DOHH2 (cell line): ENCODE results near the gene LSM3.

ENCODE experiments used
- H3F3A ChIP-seq: fragments of 200-600 bp; sonication (generic), shearing (Covaris generic); 2 replicates; pipeline ENCODE4 v1.6.0; 2016; ENCODE audit warnings: antibody characterized with exemption, mild to moderate bottlenecking; ENCODE audit not compliant: control insufficient read depth, insufficient read depth
- H3K27ac ChIP-seq: fragments of 200-600 bp; sonication (generic); 2 replicates; pipeline ENCODE4 v1.5.1; 2014; ENCODE audit warnings: low read depth, mild to moderate bottlenecking, low read length, moderate library complexity
- H3K27me3 ChIP-seq: fragments of 200-600 bp; sonication (generic); 2 replicates; pipeline ENCODE4 v1.6.1; 2014; ENCODE audit warnings: mild to moderate bottlenecking, low read length, mixed read lengths; ENCODE audit not compliant: control insufficient read depth
- H3K36me3 ChIP-seq: fragments of 200-600 bp; sonication (generic); 2 replicates; pipeline ENCODE4 v1.6.1; 2014; ENCODE audit warnings: mild to moderate bottlenecking, low read length, moderate library complexity, mixed read lengths; ENCODE audit not compliant: control insufficient read depth
- H3K4me1 ChIP-seq: fragments of 200-600 bp; sonication (generic); 2 replicates; pipeline ENCODE4 v1.6.1; 2014; ENCODE audit warnings: mild to moderate bottlenecking, low read length, mixed read lengths; ENCODE audit not compliant: control insufficient read depth
- H3K4me2 ChIP-seq: fragments of 200-600 bp; sonication (generic); 2 replicates; pipeline ENCODE4 v1.6.0; 2014; ENCODE audit warnings: mild to moderate bottlenecking, low read length, moderate library complexity
- H3K4me3 ChIP-seq: fragments of 200-600 bp; sonication (generic); 2 replicates; pipeline ENCODE4 v1.5.1; 2014; ENCODE audit warnings: mild to moderate bottlenecking, low read length, mixed read lengths
- H3K79me2 ChIP-seq: fragments of 200-600 bp; sonication (generic); 2 replicates; pipeline ENCODE4 v1.6.1; 2014; ENCODE audit warnings: mild to moderate bottlenecking, low read length, mixed read lengths; ENCODE audit not compliant: control insufficient read depth
- H3K9me2 ChIP-seq: fragments of 200-600 bp; sonication (generic); replicated peaks from 2 replicates; pipeline ENCODE4 v1.6.1; 2014; ENCODE audit warnings: mild to moderate bottlenecking, low read length, mixed read lengths; ENCODE audit not compliant: control insufficient read depth
- H3K9me3 ChIP-seq: fragments of 200-600 bp; sonication (generic); 2 replicates; pipeline ENCODE4 v1.6.1; 2014; ENCODE audit warnings: antibody characterized with exemption, low read length, mixed read lengths; ENCODE audit not compliant: control insufficient read depth, insufficient read depth
- H4K20me1 ChIP-seq: fragments of 200-600 bp; sonication (generic); 2 replicates; pipeline ENCODE4 v1.6.0; 2014; ENCODE audit warnings: low read depth, mild to moderate bottlenecking, antibody characterized with exemption, low read length, moderate library complexity; ENCODE audit not compliant: control insufficient read depth, insufficient read depth
- EZH2phosphoT487 ChIP-seq: fragments of 200-600 bp; sonication (generic); IDR thresholded peaks from 2 replicates; pipeline ENCODE4 v1.6.1; 2017; ENCODE audit warnings: borderline replicate concordance, mild to moderate bottlenecking, antibody characterized with exemption, low read length, moderate library complexity, mixed read lengths
- TF ChIP-seq, protein P1 (sequence below): fragments of 200-600 bp; sonication (generic); IDR thresholded peaks from one replicate; pipeline ENCODE4 v1.5.1; 2014; ENCODE audit warnings: antibody characterized with exemption, mild to moderate bottlenecking, low read depth, low read length; ENCODE audit not compliant: poor library complexity, severe bottlenecking

LSM3 gene

DNA sequence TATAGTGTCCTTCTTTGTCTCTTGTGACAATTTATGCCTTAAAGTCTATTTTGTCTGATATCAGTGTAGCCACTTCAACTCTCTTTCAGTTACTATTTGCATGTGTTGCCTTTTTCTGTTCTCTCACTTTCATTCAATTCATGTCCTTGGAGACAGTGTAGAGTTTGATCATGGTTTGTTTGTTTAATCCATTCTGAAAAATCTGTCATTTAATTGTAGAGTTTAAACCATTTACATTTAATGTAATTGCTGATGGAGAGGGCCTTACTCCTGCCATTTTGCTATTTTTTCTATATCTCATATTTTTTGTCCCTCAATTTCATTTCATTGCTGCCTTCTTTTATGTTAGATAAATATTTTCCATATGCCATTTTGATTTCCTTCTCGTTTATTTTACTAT, 42.3 kb downstream of the LSM3 start:
- TF ChIP-seq, protein P1, sequence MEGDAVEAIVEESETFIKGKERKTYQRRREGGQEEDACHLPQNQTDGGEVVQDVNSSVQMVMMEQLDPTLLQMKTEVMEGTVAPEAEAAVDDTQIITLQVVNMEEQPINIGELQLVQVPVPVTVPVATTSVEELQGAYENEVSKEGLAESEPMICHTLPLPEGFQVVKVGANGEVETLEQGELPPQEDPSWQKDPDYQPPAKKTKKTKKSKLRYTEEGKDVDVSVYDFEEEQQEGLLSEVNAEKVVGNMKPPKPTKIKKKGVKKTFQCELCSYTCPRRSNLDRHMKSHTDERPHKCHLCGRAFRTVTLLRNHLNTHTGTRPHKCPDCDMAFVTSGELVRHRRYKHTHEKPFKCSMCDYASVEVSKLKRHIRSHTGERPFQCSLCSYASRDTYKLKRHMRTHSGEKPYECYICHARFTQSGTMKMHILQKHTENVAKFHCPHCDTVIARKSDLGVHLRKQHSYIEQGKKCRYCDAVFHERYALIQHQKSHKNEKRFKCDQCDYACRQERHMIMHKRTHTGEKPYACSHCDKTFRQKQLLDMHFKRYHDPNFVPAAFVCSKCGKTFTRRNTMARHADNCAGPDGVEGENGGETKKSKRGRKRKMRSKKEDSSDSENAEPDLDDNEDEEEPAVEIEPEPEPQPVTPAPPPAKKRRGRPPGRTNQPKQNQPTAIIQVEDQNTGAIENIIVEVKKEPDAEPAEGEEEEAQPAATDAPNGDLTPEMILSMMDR: no peak
- no peak for TF ChIP-seq EZH2phosphoT487
- Histone ChIP-seq H3K79me2 (no peaks in the 10 kb centered on the region), H3K4me1 (peaks cover 44% of the 10 kb centered on the region), H3K27ac (no peak overlapping the region), H3K4me2 (no peak overlapping the region), H3K9me2 (no peaks in the 10 kb centered on the region), H3K4me3 (no peak overlapping the region), H4K20me1 (no peaks in the 10 kb centered on the region), H3K27me3 (no peaks in the 10 kb centered on the region), H3K36me3 (no peaks in the 10 kb centered on the region), H3K9me3 (peaks cover 17% of the 10 kb centered on the region; the same call in 1 of the 2 replicates), H3F3A (peaks cover 35% of the 10 kb centered on the region)

GRCh38 chr3:14221902-14222301, 43.3 kb downstream of the LSM3 start:
- Histone ChIP-seq H4K20me1 (no peaks in the 10 kb centered on the region), H3F3A (peaks cover 41% of the 10 kb centered on the region), H3K36me3 (no peaks in the 10 kb centered on the region), H3K9me2 (no peaks in the 10 kb centered on the region), H3K4me3 (no peak overlapping the region), H3K79me2 (no peaks in the 10 kb centered on the region), H3K9me3 (peaks cover 17% of the 10 kb centered on the region; the same call in 1 of the 2 replicates), H3K27me3 (no peaks in the 10 kb centered on the region), H3K4me1 (peaks cover 53% of the 10 kb centered on the region), H3K27ac (peak overlapping the region; percentile 93), H3K4me2 (peak overlapping the region; percentile 90; the same call in 1 of the 2 replicates)
- TF ChIP-seq, protein P1: no peak
- no peak for TF ChIP-seq EZH2phosphoT487

GRCh38 chr3:14222457-14222856, 43.8 kb downstream of the LSM3 start:
- Histone ChIP-seq H3K9me3 (peaks cover 17% of the 10 kb centered on the region; the same call in 1 of the 2 replicates), H3K36me3 (no peaks in the 10 kb centered on the region), H3F3A (peaks cover 41% of the 10 kb centered on the region), H3K79me2 (no peaks in the 10 kb centered on the region), H3K4me3 (peak overlapping the region; percentile 37), H3K4me2 (peak overlapping the region; percentile 90), H3K9me2 (no peaks in the 10 kb centered on the region), H3K27me3 (no peaks in the 10 kb centered on the region), H3K27ac (peak overlapping the region; percentile 93), H3K4me1 (peaks cover 59% of the 10 kb centered on the region), H4K20me1 (no peaks in the 10 kb centered on the region)
- TF ChIP-seq, protein P1: no peak
